BLaER1 (cell line): ENCODE data around the gene EMP1.
A peak's percentile ranks its signal among the peaks of the same experiment; 100 is the strongest.
"Not testable (repeated sequence)": the region's sequence is repeated elsewhere in the genome, so short reads cannot be mapped to it uniquely, and the experiment has no call there.

Source experiments
- H3K27ac ChIP-seq: shearing (Covaris generic); formaldehyde crosslinking; 2 replicates; pipeline ENCODE4 v1.8.1; 2022
- H3K27me3 ChIP-seq: shearing (Covaris generic); formaldehyde crosslinking; 2 replicates; pipeline ENCODE4 v1.8.1; 2022
- H3K36me3 ChIP-seq: shearing (Covaris generic); formaldehyde crosslinking; 2 replicates; pipeline ENCODE4 v1.8.1; 2022
- H3K4me1 ChIP-seq: shearing (Covaris generic); formaldehyde crosslinking; 2 replicates; pipeline ENCODE4 v1.8.1; 2022
- H3K4me2 ChIP-seq: shearing (Covaris generic); formaldehyde crosslinking; 2 replicates; pipeline ENCODE4 v1.8.1; 2022
- H3K4me3 ChIP-seq: shearing (Covaris generic); formaldehyde crosslinking; 2 replicates; pipeline ENCODE4 v1.8.1; 2022
- H3K9ac ChIP-seq: shearing (Covaris generic); formaldehyde crosslinking; 2 replicates; pipeline ENCODE4 v1.8.1; 2022
- H3K9me3 ChIP-seq: shearing (Covaris generic); formaldehyde crosslinking; 2 replicates; pipeline ENCODE4 v1.8.1; 2022
- H4K20me1 ChIP-seq: shearing (Covaris generic); formaldehyde crosslinking; 2 replicates; pipeline ENCODE4 v1.8.1; 2022
- Cebpa-rat ChIP-seq: shearing (Covaris generic); IDR thresholded peaks from 2 replicates; pipeline ENCODE4 v1.8.1; 2022

EMP1 gene

DNA sequence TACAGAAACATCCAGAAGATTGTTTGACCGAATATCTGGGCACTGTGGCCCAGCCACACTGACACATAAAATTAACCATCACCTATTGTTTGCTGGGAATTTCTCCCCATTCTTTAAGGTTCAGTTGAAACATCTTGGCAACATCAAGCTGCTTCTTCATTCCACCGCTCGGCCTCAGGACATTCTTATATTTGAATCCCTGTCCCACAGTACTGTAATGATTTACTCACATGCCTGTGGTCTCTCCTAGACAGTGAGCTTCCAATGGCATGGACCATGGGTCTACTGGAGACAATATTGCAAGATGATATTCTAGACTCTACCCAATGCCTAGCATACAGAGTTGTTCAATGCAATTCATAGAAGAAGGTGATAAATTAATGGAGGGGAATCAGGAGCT lies 56.1 kb downstream of the EMP1 start:
- Histone ChIP-seq H3K9me3 (no peaks in the 10 kb centered on the region), H3K9ac (no peak overlapping the region), H3K4me2 (no peak overlapping the region), H3K4me3 (no peak overlapping the region), H3K27me3 (no peaks in the 10 kb centered on the region), H3K27ac (no peak overlapping the region), H3K36me3 (no peaks in the 10 kb centered on the region), H3K4me1 (peaks cover 14% of the 10 kb centered on the region), H4K20me1 (no peaks in the 10 kb centered on the region)
- TF ChIP-seq Cebpa-rat = no peak

DNA sequence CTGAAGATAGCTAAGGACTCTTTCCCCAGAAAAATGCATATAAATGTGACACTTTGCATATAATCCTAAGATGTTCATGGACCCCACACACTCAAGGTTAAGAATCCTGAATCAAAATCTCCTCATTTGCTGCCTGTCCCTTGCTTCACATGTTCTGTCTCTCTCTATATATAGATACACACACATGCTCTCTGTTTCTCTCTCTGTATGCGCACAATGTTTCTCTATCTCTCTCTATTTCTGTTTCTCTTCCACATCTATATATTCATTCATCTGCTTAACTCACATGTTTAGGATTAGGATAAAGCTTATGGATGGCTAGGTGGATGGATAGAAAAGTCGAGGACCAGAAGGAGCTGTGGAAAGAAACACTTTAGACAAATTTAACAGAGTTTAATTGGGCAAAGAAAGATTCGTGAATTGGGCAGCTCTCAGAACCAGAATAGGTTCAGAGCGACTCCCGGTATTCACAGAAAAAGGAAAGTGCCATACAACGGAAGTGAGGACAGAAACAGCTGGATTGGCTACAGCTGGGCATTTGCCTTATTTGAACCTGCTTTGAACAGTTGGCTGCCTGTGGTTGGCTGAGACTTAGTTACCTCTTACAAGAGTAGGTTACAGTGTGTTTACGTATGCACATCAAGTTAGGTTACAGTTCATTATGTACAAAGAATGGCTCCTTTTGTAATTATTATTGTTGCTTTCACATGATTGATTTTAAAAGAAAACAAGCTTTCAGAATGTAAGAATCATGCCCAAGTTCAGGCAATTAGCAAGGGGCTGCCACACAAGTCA lies 57.6 kb downstream of the EMP1 start:
- no peaks in the 10 kb centered on the region for H3K36me3 ChIP-seq
- no peak for TF ChIP-seq Cebpa-rat
- no peak overlapping the region for H3K4me2 ChIP-seq
- H3K4me3 ChIP-seq = no peak overlapping the region
- H3K27ac ChIP-seq = no peak overlapping the region
- H3K4me1 ChIP-seq = peaks cover 25% of the 10 kb centered on the region
- H3K9me3 ChIP-seq = no peaks in the 10 kb centered on the region
- H3K27me3 ChIP-seq = no peaks in the 10 kb centered on the region
- no peak overlapping the region for H3K9ac ChIP-seq
- H4K20me1 ChIP-seq = no peaks in the 10 kb centered on the region

DNA sequence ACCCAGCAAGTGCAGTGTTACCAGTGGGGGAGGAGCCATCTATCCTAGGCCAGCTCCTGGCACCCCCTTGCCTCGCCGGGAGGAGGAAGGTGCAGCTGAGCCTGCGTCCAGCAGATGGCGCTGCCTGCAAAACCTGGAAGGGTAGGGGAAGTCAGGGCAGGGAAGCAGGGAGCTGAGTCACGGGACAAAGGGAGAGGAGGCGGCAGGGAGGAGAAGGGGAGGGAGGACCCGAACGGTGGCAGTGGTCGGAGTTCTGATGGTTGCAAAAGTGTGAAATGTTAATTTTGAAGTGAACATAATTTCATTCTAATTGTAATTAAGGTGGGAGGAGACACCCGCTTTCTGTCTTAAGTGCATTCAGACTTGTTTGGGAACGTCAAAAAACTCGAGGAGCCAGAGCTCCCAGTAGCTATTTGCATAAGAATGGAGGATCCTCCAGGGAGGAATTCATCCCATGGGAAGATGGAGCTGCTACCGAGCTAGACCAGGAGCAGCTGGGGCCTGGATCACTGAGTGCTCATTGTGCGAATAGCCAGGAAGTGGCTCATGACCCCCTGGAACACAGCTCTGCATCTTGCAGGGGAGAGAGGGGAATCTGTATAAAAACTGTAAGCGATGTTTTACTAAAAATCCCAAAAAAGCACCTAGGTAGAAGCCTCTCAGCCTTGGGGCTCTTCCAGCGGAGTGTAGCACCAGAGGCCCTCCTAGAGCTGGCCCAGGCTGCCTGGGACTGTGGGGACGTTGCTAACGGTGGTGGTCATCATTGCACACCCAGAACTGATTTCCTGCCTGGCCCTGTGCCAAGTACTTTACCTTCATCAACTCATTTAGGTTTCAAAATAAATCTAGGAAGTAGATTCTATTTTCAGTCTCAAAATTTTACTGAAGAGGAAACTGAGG lies 59.5 kb downstream of the EMP1 start:
- H3K9me3 ChIP-seq = no peaks in the 10 kb centered on the region
- no peak overlapping the region for H3K27ac ChIP-seq
- H3K4me2 ChIP-seq = peak overlapping the region; percentile 49
- H3K4me3 ChIP-seq = no peak overlapping the region
- H3K36me3 ChIP-seq = no peaks in the 10 kb centered on the region
- no peak for TF ChIP-seq Cebpa-rat
- no peak overlapping the region for H3K9ac ChIP-seq
- H3K27me3 ChIP-seq = no peaks in the 10 kb centered on the region
- peaks cover 25% of the 10 kb centered on the region for H3K4me1 ChIP-seq
- H4K20me1 ChIP-seq = no peaks in the 10 kb centered on the region

DNA sequence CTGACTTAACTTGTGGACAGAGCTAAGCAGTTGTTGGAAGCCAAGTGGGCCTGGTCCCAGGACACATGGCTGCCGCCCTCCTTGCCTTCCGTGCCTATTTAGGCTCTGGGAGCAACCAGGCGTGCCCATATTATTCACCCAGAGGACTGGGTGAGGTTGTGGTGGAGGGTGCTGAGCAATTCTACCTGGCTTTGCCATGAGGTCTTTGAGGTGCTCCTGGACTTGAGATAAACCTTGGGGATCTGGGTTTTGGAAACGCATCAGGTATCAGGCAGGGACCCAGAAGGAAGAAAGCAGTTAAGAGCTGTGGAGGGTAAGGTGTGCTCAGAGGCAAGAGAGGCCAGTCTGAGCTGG lies 60.1 kb downstream of the EMP1 start:
- H3K27me3 ChIP-seq = no peaks in the 10 kb centered on the region
- no peak overlapping the region for H3K4me3 ChIP-seq
- H3K27ac ChIP-seq = no peak overlapping the region
- H3K9me3 ChIP-seq = no peaks in the 10 kb centered on the region
- no peak overlapping the region for H3K9ac ChIP-seq
- peaks cover 25% of the 10 kb centered on the region for H3K4me1 ChIP-seq
- no peaks in the 10 kb centered on the region for H3K36me3 ChIP-seq
- peak overlapping the region; percentile 49 for H3K4me2 ChIP-seq
- no peaks in the 10 kb centered on the region for H4K20me1 ChIP-seq
- no peak for TF ChIP-seq Cebpa-rat

DNA sequence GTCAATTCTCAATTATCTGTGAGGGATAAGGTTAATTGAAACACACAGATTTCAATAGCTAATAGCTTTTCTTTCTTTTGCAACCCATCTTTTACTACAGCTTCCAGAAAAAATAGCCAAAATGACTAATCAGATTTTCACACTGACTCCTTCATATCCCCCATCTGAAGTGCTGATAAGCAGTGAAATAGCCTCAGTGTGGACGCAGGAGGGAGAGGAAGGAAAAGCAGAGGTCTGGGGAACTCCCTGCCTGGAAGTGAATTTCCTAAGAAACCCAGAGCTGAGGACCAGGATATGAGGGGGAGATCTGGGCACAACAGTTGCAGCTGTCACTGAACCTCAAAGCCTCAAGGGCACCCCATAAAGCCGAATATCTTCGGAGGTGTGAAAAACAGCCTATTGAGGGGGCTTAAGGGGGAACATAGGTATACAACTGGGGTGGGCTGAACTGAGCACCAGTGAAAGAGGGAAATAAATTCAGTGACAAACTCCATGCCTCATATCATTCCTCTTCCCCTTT lies 60.9 kb downstream of the EMP1 start:
- Histone ChIP-seq H3K4me2 (no peak overlapping the region), H3K27me3 (no peaks in the 10 kb centered on the region), H3K27ac (no peak overlapping the region), H3K9ac (no peak overlapping the region), H3K4me1 (peaks cover 25% of the 10 kb centered on the region), H3K4me3 (no peak overlapping the region), H3K9me3 (no peaks in the 10 kb centered on the region), H4K20me1 (no peaks in the 10 kb centered on the region), H3K36me3 (no peaks in the 10 kb centered on the region)
- TF ChIP-seq Cebpa-rat = no peak

DNA sequence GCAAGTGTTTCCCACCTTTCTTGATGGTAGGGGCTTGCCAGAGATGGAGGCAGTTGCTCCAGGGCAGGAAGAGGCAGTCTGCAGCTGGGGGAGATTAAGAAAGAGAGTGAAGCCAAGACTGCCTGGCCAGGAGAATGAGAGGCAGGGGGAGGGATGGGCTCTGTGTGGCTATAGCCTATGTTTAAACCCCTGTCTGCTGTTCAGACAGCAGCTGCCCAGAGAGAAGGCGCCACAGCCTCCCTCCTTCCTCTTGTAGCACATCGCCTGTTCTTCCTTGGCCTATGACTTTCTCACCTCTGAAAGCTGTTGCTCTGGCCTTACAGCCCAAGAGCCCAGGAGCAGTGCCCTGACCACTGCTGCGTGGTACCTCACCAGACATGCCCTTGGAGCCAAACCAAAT lies 61.7 kb downstream of the EMP1 start:
- no peak overlapping the region for H3K27ac ChIP-seq
- no peak overlapping the region for H3K9ac ChIP-seq
- no peak for TF ChIP-seq Cebpa-rat

DNA sequence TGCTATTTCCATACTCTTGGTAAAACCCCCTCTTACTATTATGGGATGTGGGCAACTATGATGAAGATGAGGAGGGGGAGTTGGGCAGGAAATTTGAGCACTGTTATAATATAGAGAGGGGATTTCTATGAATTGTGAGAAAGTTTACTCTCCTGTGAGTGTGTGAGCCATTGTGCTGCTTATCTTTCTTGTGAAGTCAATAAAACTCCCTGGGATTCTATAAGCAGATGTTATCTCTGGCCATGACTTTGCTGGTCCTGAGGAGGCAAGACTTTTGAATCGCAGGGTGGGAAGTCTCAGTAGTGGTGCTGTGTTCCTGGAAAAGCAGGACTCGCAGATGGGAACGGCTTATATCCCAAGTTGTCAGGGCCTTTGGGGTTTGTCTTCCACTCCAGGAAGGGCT lies 62.2 kb downstream of the EMP1 start:
- H4K20me1 ChIP-seq = no peaks in the 10 kb centered on the region
- H3K27ac ChIP-seq = no peak overlapping the region
- no peaks in the 10 kb centered on the region for H3K27me3 ChIP-seq
- no peak for TF ChIP-seq Cebpa-rat
- H3K4me1 ChIP-seq = peaks cover 25% of the 10 kb centered on the region
- peak overlapping the region; percentile 45 for H3K4me2 ChIP-seq
- H3K9ac ChIP-seq = no peak overlapping the region
- no peaks in the 10 kb centered on the region for H3K36me3 ChIP-seq
- no peaks in the 10 kb centered on the region for H3K9me3 ChIP-seq
- H3K4me3 ChIP-seq = no peak overlapping the region

More for the DNA sequence above, 61.7 kb downstream of the EMP1 start:
- Histone ChIP-seq H3K4me2 (peak overlapping the region; percentile 45), H3K27me3 (no peaks in the 10 kb centered on the region), H3K4me3 (no peak overlapping the region), H3K36me3 (no peaks in the 10 kb centered on the region), H3K4me1 (peaks cover 25% of the 10 kb centered on the region), H3K9me3 (no peaks in the 10 kb centered on the region), H4K20me1 (no peaks in the 10 kb centered on the region)

DNA sequence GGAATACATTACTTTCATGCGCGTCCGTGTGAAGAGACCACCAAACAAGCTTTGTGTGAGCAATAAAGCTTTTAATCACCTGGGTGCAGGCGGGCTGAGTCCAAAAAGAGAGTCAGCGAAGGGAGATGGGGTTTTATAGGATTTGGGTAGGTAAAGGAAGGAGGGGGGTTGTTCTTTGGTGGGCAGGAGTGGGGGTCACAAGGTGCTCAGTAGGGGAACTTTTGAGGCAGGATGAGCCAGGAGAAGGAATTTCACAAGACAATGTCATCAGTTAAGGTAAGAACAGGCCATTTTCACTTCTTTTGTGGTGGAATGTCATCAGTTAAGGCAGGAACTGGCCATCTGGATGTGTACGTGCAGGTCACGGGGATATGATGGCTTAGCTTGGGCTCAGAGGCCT lies 63.1 kb downstream of the EMP1 start:
- not testable (repeated sequence) for H4K20me1 ChIP-seq, H3K9me3 ChIP-seq, H3K9ac ChIP-seq, H3K27me3 ChIP-seq, H3K36me3 ChIP-seq, H3K27ac ChIP-seq, H3K4me2 ChIP-seq, H3K4me3 ChIP-seq
- peaks cover 25% of the 10 kb centered on the region for H3K4me1 ChIP-seq

DNA sequence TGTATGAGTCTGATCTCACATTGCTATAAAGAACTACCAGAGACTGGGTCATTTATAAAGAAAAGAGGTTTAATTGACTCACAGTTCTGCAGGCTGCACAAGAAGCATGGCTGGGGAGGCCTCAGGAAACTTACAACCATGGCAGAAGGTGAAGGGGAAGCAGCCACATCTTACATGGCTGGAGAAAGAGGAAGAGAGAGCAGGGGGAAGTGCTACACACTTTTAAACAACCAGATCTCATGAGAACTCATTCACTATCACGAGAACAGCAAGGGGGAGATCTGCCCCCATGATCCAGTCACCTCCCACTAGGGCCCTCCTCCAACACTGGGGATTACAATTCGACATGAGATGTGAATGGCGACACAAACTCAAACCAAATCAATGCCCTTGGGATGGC lies 71.3 kb downstream of the EMP1 start:
- not testable (repeated sequence) for H4K20me1 ChIP-seq, H3K4me3 ChIP-seq, H3K36me3 ChIP-seq, H3K9ac ChIP-seq, H3K27ac ChIP-seq, H3K27me3 ChIP-seq, H3K4me2 ChIP-seq
- H3K4me1 ChIP-seq = peaks cover 20% of the 10 kb centered on the region
- H3K9me3 ChIP-seq = peaks cover 21% of the 10 kb centered on the region

DNA sequence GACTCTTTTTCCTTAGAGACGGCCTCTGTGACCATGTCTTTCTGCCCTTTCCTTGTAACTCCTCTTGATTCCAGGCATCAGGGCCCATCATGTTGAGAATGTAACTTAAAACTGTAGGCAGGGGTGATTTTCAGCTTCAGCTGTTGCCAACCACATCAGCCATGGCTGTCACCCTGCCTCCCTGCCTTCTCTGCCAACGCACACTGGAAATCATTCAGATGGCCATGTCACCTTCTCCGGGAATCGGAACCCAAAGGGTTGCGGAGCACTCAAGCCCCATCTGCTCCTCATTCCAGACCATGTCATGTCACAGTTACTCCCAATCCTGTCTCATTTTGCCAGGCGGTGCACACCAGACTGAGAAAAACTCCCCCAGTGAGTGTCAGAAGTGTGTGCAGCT lies 72.1 kb downstream of the EMP1 start:
- Histone ChIP-seq H3K27me3 (no peaks in the 10 kb centered on the region), H3K36me3 (no peaks in the 10 kb centered on the region), H3K4me2 (no peak overlapping the region), H3K9ac (no peak overlapping the region), H4K20me1 (no peaks in the 10 kb centered on the region), H3K4me3 (no peak overlapping the region), H3K4me1 (peaks cover 20% of the 10 kb centered on the region), H3K27ac (no peak overlapping the region), H3K9me3 (peaks cover 21% of the 10 kb centered on the region)
- no peak for TF ChIP-seq Cebpa-rat
